DMS 273 treated with DMSO at 0.1 percent for 48 hours (cell line): Measurements from ENCODE around the gene UCKL1.

Experiments used
- DNase-seq: peaks from one replicate; lab custom pipeline; 2025; lab: John Stamatoyannopoulos, UW

Gene UCKL1

DNA sequence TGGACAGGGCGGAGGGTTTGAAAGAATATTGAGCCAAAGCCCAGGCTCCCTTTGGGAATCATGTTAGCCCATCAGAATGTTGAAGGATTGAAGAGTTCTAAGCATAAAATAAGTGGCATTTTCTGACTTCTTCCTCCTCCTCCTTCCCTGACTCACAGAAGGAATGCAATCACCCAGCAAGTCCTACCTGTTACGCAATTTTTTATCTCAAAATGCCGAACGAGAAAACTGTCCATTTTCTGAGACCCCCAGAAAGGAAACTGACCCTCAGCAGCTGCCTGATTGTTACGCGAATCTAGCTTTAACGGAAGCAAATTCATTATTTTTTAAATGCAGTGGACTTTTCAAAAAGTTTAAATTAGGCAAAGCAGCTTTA, 66.0 kb downstream of the UCKL1 start:
- DNase-seq: no peak
